Neural cell (in vitro differentiated cells): ENCODE measurements around the gene CACNA1D.

Source experiments
- MXI1 ChIP-seq: fragments of 450-650 bp; conservative IDR thresholded peaks from 2 replicates; pipeline ENCODE4 v1.6.1; 2014; ENCODE audit warnings: antibody characterized with exemption, mild to moderate bottlenecking; ENCODE audit not compliant: poor library complexity, severe bottlenecking
- SMC3 ChIP-seq: fragments of 450-650 bp; conservative IDR thresholded peaks from 2 replicates; pipeline ENCODE4 v1.6.1; 2014; ENCODE audit warnings: antibody characterized with exemption, mild to moderate bottlenecking, moderate library complexity; ENCODE audit not compliant: poor library complexity
- TAF1 ChIP-seq: IDR thresholded peaks from 2 replicates; pipeline ENCODE4 v1.6.1; 2012; ENCODE audit warnings: low read depth
- TF ChIP-seq, protein P1 (sequence below): fragments of 450-650 bp; IDR thresholded peaks from 2 replicates; pipeline ENCODE4 v1.5.1; 2014; ENCODE audit warnings: antibody characterized with exemption, mild to moderate bottlenecking, moderate library complexity; ENCODE audit not compliant: poor library complexity, severe bottlenecking

DNA sequence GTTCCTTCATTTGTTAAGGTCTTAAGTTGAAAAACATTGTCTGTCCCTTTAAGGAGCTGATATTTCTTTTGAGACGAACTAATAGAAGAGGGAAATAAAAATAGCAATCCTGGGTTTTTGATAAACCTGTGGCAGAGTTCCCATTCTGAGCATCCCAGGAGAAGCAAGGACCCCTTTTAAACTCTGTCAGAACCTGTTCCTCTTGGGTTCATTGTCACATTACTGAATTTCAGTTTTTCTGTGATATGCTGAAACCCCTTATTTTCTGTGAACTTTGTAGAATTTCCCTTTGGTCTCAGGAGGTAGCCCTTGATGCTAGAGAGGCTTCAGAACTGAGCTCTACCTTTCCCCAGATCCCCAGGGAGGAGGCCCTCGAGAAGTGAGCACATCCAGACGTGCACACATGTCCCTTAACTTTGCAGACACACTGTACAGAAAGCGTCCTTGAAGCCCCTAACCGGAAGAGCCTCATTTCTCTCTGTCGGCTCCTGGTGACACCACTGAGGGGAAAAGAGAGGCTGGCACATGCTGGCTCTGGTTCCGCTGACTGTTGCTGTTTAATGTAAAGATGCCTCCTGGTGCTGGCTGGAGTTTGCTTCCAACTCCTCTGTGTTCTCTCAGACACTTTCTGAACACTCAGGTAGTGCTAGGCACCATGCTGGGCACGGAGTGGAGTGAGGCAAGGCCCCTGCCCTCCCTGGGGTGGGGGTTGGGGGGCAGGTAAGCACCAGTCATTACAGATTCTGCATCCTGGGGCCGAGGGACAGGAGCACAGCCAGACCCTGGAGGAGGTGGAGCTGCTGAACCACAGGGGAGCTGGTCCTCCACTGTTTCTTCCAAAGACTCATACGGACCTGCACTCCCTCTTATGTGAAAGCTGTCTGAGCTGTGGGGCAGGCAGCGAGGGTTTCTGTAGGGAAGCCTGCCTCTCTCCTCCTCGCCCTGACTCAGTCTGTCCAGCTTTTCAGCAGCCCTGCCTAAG lies 274.4 kb downstream of the CACNA1D start:
- TF ChIP-seq TAF1 (no peak), MXI1 (no peak), SMC3 (no peak)
- TF ChIP-seq, protein P1, sequence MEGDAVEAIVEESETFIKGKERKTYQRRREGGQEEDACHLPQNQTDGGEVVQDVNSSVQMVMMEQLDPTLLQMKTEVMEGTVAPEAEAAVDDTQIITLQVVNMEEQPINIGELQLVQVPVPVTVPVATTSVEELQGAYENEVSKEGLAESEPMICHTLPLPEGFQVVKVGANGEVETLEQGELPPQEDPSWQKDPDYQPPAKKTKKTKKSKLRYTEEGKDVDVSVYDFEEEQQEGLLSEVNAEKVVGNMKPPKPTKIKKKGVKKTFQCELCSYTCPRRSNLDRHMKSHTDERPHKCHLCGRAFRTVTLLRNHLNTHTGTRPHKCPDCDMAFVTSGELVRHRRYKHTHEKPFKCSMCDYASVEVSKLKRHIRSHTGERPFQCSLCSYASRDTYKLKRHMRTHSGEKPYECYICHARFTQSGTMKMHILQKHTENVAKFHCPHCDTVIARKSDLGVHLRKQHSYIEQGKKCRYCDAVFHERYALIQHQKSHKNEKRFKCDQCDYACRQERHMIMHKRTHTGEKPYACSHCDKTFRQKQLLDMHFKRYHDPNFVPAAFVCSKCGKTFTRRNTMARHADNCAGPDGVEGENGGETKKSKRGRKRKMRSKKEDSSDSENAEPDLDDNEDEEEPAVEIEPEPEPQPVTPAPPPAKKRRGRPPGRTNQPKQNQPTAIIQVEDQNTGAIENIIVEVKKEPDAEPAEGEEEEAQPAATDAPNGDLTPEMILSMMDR = no peak
